GM11168 (cell line): Measurements from ENCODE around the gene OTOG.

Source experiments
- in situ Hi-C: fragments of 300-500 bp; cut with MboI; formaldehyde crosslinking; loops from one replicate; pipeline ENCODE4 v1.12.0; 2022; ENCODE audit warnings: low sequenced_read_pairs; ENCODE audit not compliant: unreplicated experiment

Gene OTOG

GRCh38 chr11:17579451-17579850, 32.4 kb downstream of the OTOG start:
- in situ Hi-C loops = no loop called here

GRCh38 chr11:17580271-17580670, 33.2 kb downstream of the OTOG start:
- in situ Hi-C loops = no loop called here

GRCh38 chr11:17581036-17581731, 34.1 kb downstream of the OTOG start:
- in situ Hi-C loops = no loop called here

- in situ Hi-C loops = no loop called here
Observed at GRCh38 chr11:17581732-17582053, 34.6 kb downstream of the OTOG start.

- in situ Hi-C loops = no loop called here
Observed at GRCh38 chr11:17585911-17586695, 39.0 kb downstream of the OTOG start.

- in situ Hi-C loops = no loop called here
Observed at GRCh38 chr11:17588166-17588565, 41.1 kb downstream of the OTOG start.

- in situ Hi-C loops = no loop called here
Observed at GRCh38 chr11:17588721-17589120, 41.7 kb downstream of the OTOG start.

- in situ Hi-C loops = loop anchor here (10.0 kb wide), 1 partner anchor 384 kb away; no protein-coding TSS in a partner anchor
Observed at GRCh38 chr11:17590463-17590862, 43.4 kb downstream of the OTOG start.

GRCh38 chr11:17591293-17591692, 44.2 kb downstream of the OTOG start:
- in situ Hi-C loops = loop anchor here (10.0 kb wide), 1 partner anchor 384 kb away; no protein-coding TSS in a partner anchor

- in situ Hi-C loops = loop anchor here (10.0 kb wide), 1 partner anchor 381 kb away; no protein-coding TSS in a partner anchor
Observed at GRCh38 chr11:17593466-17594245, 46.6 kb downstream of the OTOG start.

GRCh38 chr11:17594686-17595192, 47.7 kb downstream of the OTOG start:
- in situ Hi-C loops = loop anchor here (10.0 kb wide), 1 partner anchor 380 kb away; no protein-coding TSS in a partner anchor

- in situ Hi-C loops = loop anchor here (10.0 kb wide), 1 partner anchor 379 kb away; no protein-coding TSS in a partner anchor
Observed at GRCh38 chr11:17595526-17596309, 48.7 kb downstream of the OTOG start.

- in situ Hi-C loops = loop anchor here (10.0 kb wide), 1 partner anchor 379 kb away; no protein-coding TSS in a partner anchor
Observed at GRCh38 chr11:17596310-17596669, 49.2 kb downstream of the OTOG start.

GRCh38 chr11:17596711-17597110, 49.7 kb downstream of the OTOG start:
- in situ Hi-C loops = loop anchor here (10.0 kb wide), 1 partner anchor 378 kb away; no protein-coding TSS in a partner anchor

- in situ Hi-C loops = loop anchor here (10.0 kb wide), 1 partner anchor 377 kb away; no protein-coding TSS in a partner anchor
Observed at GRCh38 chr11:17597770-17598169, 50.7 kb downstream of the OTOG start.

GRCh38 chr11:17598700-17599459, 51.8 kb downstream of the OTOG start:
- in situ Hi-C loops = loop anchor here (10.0 kb wide), 1 partner anchor 376 kb away; no protein-coding TSS in a partner anchor

- in situ Hi-C loops = loop anchor here (10.0 kb wide), 1 partner anchor 375 kb away; no protein-coding TSS in a partner anchor
Observed at GRCh38 chr11:17599460-17599925, 52.4 kb downstream of the OTOG start.
